PC-9 (cell line): ENCODE results near the gene DHRS2. TPM values are rescaled to one million over a fixed set of nuclear protein-coding genes. Genes with fewer than 3 reads are reported as not detected.
"Not testable (repeated sequence)": the region's sequence is repeated elsewhere in the genome, so short reads cannot be mapped to it uniquely, and the experiment has no call there.

ENCODE experiments used
- BruUV-seq: library from RNA; stranded (reverse); fragments of 400-500 nt; replicated peaks from 2 replicates; lab custom pipeline; 2021; lab: Mats Ljungman, UMichigan
- CTCF ChIA-PET: fragments of 300-600 bp; sonication (Branson Sonifier 250); formaldehyde crosslinking; loops from one replicate; lab custom pipeline; 2022; ENCODE audit warnings: antibody characterized with exemption; lab: Charles Lee
- POLR2A ChIA-PET: fragments of 300-600 bp; sonication (Branson Sonifier 250); formaldehyde crosslinking; loops from one replicate; lab custom pipeline; 2022; ENCODE audit warnings: antibody characterized with exemption; ENCODE audit not compliant: unreplicated experiment; lab: Charles Lee
- DNase-seq, 2 experiments: peaks; one replicate each; pipeline versions ENCODE4 v3.0.0 to v3.0.0-alpha.2; 2015 to 2022; ENCODE audit warnings: mixed read lengths in 1 of 2
- H2AFZ ChIP-seq: fragments of 200-600 bp; sonication (generic); 2 replicates; pipeline ENCODE4 v1.8.1; 2017; ENCODE audit warnings: antibody characterized with exemption
- H3F3A ChIP-seq: fragments of 200-600 bp; sonication (generic); 2 replicates; pipeline ENCODE4 v1.8.1; 2017; ENCODE audit warnings: antibody characterized with exemption, mild to moderate bottlenecking, low read depth; ENCODE audit not compliant: insufficient read depth
- H3K27ac ChIP-seq: fragments of 200-600 bp; sonication (generic); 2 replicates; pipeline ENCODE4 v1.6.1; 2016; ENCODE audit warnings: mixed run types
- H3K27me3 ChIP-seq: fragments of 200-600 bp; sonication (generic); 2 replicates; pipeline ENCODE4 v1.6.1; 2016; ENCODE audit warnings: low read depth, mixed run types; ENCODE audit not compliant: insufficient read depth
- H3K36me3 ChIP-seq: fragments of 200-600 bp; sonication (generic); 2 replicates; pipeline ENCODE4 v1.6.1; 2016; ENCODE audit warnings: low read depth, mixed run types
- H3K4me1 ChIP-seq: fragments of 200-600 bp; sonication (generic); replicated peaks from 2 replicates; pipeline ENCODE4 v1.6.1; 2016; ENCODE audit warnings: mixed run types; ENCODE audit not compliant: insufficient read depth
- H3K4me2 ChIP-seq: fragments of 200-600 bp; sonication (generic); 2 replicates; pipeline ENCODE4 v1.6.1; 2017; ENCODE audit warnings: mixed run types
- H3K4me3 ChIP-seq: fragments of 200-600 bp; sonication (generic); 2 replicates; pipeline ENCODE4 v1.6.1; 2016; ENCODE audit warnings: mixed run types
- H3K79me2 ChIP-seq: fragments of 200-600 bp; sonication (generic); 2 replicates; pipeline ENCODE4 v1.6.1; 2017; ENCODE audit warnings: low read depth, mixed run types
- H3K9me2 ChIP-seq: fragments of 200-600 bp; sonication (generic); 2 replicates; pipeline ENCODE4 v1.8.1; 2017; ENCODE audit warnings: mild to moderate bottlenecking; ENCODE audit not compliant: insufficient read depth
- H3K9me3 ChIP-seq: fragments of 200-600 bp; sonication (generic); 2 replicates; pipeline ENCODE4 v1.8.1; 2016; ENCODE audit warnings: low read depth; ENCODE audit not compliant: insufficient read depth
- H4K20me1 ChIP-seq: fragments of 200-600 bp; sonication (generic); 2 replicates; pipeline ENCODE4 v1.8.1; 2017; ENCODE audit not compliant: insufficient read depth
- EZH2 ChIP-seq: fragments of 200-600 bp; sonication (generic); IDR thresholded peaks from 2 replicates; pipeline ENCODE4 v1.8.0; 2017; ENCODE audit warnings: antibody characterized with exemption, low read depth
- intact Hi-C: fragments of 100-400 bp; cut with micrococcal nuclease; formaldehyde crosslinking; loops from one replicate; pipeline ENCODE4 v1.10.0; 2022; ENCODE audit not compliant: unreplicated experiment
- total RNA-seq: library from RNA; stranded (reverse); gene quantifications from 2 replicates; pipeline ENCODE4 v1.2.3, GENCODE V29; 2021
- TF ChIP-seq, protein P1 (sequence below): fragments of 200-600 bp; sonication (generic); conservative IDR thresholded peaks from 2 replicates; pipeline ENCODE4 v1.6.1; 2017; ENCODE audit warnings: mixed run types, antibody characterized with exemption, mild to moderate bottlenecking, moderate library complexity

DHRS2 gene
- total RNA-seq, 1 experiment from 2014 or later, result 0.55 TPM

DNA sequence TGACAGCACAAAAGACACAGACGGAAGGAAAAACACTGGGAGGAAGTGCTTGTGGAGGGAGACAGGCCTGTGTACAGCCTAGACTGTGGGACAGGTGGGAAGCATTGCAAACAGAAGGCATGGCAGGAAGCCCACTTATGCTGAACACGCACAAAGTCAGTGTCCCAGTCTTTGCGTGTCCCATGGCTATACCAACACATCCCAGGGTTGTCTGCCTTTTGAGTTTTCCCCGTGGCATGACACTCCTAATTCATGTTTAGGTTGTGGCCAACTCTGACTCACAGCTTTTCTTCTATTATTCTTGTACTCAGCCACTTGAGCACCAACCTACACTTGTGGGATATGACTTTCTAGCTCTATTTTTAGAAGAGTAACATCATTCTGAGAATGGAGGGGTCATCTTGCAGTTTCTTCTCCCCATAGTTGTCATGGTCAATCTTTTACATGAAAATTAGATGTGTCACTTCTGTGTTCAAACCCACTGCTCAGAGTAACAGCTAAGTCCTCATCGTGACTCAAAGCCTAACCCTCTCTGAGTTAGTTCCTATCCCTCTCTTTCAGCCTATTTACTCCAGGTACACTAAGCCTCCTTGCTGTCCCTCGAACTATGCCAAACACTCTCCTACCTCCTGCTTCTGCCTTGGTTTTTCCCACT, 30.1 kb upstream of the DHRS2 start:
- H3K79me2 ChIP-seq, result no peaks in the 10 kb centered on the region
- peaks cover 13% of the 10 kb centered on the region for H3K4me1 ChIP-seq
- intact Hi-C loops, result no loop called here
- H3K27ac ChIP-seq, result no peak overlapping the region
- no peaks in the 10 kb centered on the region for H3K27me3 ChIP-seq
- no peaks in the 10 kb centered on the region for H3K9me2 ChIP-seq
- no peak overlapping the region for H3K4me3 ChIP-seq
- BruUV-seq, result no TSS peak
- TF ChIP-seq, protein P1, sequence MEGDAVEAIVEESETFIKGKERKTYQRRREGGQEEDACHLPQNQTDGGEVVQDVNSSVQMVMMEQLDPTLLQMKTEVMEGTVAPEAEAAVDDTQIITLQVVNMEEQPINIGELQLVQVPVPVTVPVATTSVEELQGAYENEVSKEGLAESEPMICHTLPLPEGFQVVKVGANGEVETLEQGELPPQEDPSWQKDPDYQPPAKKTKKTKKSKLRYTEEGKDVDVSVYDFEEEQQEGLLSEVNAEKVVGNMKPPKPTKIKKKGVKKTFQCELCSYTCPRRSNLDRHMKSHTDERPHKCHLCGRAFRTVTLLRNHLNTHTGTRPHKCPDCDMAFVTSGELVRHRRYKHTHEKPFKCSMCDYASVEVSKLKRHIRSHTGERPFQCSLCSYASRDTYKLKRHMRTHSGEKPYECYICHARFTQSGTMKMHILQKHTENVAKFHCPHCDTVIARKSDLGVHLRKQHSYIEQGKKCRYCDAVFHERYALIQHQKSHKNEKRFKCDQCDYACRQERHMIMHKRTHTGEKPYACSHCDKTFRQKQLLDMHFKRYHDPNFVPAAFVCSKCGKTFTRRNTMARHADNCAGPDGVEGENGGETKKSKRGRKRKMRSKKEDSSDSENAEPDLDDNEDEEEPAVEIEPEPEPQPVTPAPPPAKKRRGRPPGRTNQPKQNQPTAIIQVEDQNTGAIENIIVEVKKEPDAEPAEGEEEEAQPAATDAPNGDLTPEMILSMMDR, result no peak
- no peak for TF ChIP-seq EZH2
- H3K4me2 ChIP-seq, result no peak overlapping the region
- no peak overlapping the region for H2AFZ ChIP-seq
- no peaks in the 10 kb centered on the region for H3K36me3 ChIP-seq
- peaks cover under 1% of the 10 kb centered on the region for H3F3A ChIP-seq
- ChIA-PET POLR2A (interaction anchor here (0.5 kb wide), 1 partner anchor 10 kb away, joined by 3 read pairs; no protein-coding TSS in a partner anchor), CTCF (no interaction called here)
- no peak for DNase-seq
- no peaks in the 10 kb centered on the region for H3K9me3 ChIP-seq
- no peaks in the 10 kb centered on the region for H4K20me1 ChIP-seq

DNA sequence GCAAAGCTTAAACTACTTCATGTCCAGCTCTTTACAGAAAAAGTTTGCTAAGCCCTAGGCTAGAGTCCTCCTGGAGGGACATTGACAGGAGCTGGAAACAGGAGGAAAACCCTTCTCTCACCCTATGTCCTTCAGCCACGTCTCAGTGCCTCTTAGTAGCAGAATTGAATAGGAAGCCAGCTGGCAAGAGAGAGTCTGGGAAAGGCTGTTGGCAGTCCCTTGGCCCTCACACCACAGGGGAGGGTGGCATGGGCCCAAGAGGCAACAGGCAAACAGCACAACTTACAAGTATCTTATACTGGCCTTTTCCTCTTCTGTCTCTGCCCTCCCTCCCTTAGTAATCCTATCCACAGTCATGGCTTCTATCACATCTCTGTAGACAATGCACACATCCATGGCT, 27.7 kb upstream of the DHRS2 start:
- H3K79me2 ChIP-seq, result no peaks in the 10 kb centered on the region
- peaks cover 19% of the 10 kb centered on the region for H3K4me1 ChIP-seq
- H3K36me3 ChIP-seq, result no peaks in the 10 kb centered on the region
- no TSS peak for BruUV-seq
- TF ChIP-seq, protein P1, result no peak
- TF ChIP-seq EZH2, result no peak
- H2AFZ ChIP-seq, result no peak overlapping the region
- H4K20me1 ChIP-seq, result no peaks in the 10 kb centered on the region
- ChIA-PET CTCF (no interaction called here), POLR2A (no interaction called here)
- no peak overlapping the region for H3K4me2 ChIP-seq
- no peak overlapping the region for H3K4me3 ChIP-seq
- H3K27me3 ChIP-seq, result no peaks in the 10 kb centered on the region
- intact Hi-C loops, result no loop called here
- H3K9me2 ChIP-seq, result no peaks in the 10 kb centered on the region
- no peaks in the 10 kb centered on the region for H3K9me3 ChIP-seq
- H3F3A ChIP-seq, result peaks cover 3% of the 10 kb centered on the region
- H3K27ac ChIP-seq, result no peak overlapping the region
- no peak for DNase-seq

DNA sequence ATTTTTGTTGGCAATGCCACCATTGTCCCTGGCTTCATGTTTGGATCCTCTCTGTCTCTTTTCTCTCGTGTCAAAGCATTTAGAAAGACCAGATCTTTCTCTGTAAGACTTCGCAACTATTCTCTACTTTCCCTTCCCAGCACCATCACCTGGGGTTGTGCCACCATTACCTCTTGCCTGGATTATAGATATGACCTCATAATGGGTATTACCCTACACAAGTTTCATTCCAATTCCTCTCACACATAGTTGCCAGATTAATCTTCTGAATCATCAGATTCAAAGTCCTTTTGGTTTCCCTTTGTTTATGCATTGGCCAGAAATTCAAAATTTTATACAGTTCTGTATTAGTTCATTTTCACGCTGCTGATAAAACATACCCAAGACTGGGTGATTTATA, 27.2 kb upstream of the DHRS2 start:
- no peaks in the 10 kb centered on the region for H4K20me1 ChIP-seq
- H3K4me2 ChIP-seq, result no peak overlapping the region
- DNase-seq, result no peak
- no peaks in the 10 kb centered on the region for H3K27me3 ChIP-seq
- POLR2A ChIA-PET, result no interaction called here
- no peak for TF ChIP-seq EZH2
- TF ChIP-seq, protein P1, result no peak
- H3K9me2 ChIP-seq, result no peaks in the 10 kb centered on the region
- H3K79me2 ChIP-seq, result no peaks in the 10 kb centered on the region
- H3F3A ChIP-seq, result peaks cover 3% of the 10 kb centered on the region
- CTCF ChIA-PET, result no interaction called here
- no peak overlapping the region for H2AFZ ChIP-seq
- H3K4me3 ChIP-seq, result no peak overlapping the region
- H3K27ac ChIP-seq, result no peak overlapping the region
- no peaks in the 10 kb centered on the region for H3K36me3 ChIP-seq
- BruUV-seq, result no TSS peak
- intact Hi-C loops, result no loop called here
- H3K9me3 ChIP-seq, result no peaks in the 10 kb centered on the region
- H3K4me1 ChIP-seq, result peaks cover 19% of the 10 kb centered on the region

DNA sequence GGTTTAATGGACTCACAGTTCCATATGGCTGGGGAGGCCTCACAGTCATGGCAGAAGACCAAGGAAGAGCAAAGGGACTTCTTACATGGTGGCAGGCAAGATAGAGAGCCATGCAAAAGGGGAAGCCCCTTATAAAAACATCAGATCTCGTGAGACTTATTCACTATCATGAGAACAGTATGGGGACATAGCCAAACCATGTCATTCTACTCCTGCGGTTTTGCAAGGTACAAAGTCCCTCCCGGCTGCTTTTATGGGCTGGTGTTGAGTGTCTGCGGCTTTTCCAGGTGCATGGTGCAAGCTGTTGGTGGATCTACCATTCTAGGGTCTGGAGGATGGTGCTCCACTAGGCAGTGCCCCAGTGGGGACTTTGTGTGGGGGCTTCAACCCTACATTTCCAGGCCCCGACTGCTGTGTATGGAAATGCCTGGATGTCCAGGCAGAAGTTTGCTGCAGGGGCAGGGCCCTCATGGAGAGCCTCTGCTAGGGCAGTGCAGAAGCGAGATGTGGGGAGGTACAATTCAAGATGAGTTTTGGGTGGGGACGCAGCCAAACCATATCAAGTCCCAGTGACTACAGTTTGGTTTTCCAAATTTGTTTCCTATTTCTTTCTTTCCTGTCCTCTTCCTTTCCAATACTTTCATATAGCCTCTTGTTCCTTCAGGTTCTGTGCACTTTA, 26.6 kb upstream of the DHRS2 start:
- H3K27me3 ChIP-seq, BruUV-seq, DNase-seq, H3K27ac ChIP-seq, H3K9me3 ChIP-seq, H4K20me1 ChIP-seq, H3K9me2 ChIP-seq, intact Hi-C loops, H3K4me2 ChIP-seq, H3F3A ChIP-seq, CTCF ChIA-PET, H3K36me3 ChIP-seq, H3K79me2 ChIP-seq, H2AFZ ChIP-seq, H3K4me3 ChIP-seq: not testable (repeated sequence)
- peaks cover 19% of the 10 kb centered on the region for H3K4me1 ChIP-seq
- POLR2A ChIA-PET, result interaction anchor here (0.6 kb wide), 1 partner anchor 17 kb away, joined by 3 read pairs; no protein-coding TSS in a partner anchor
